Prostate gland (tissue), 2 donors: ENCODE data around the gene PRSS21. TPM values are rescaled to one million over a fixed set of nuclear protein-coding genes. Genes with fewer than 3 reads are reported as not detected.

Experiments used
- DNase-seq: peaks from one replicate; pipeline ENCODE4 v3.0.0-alpha.2; 2019; ENCODE audit warnings: low spot score
- H3K27ac ChIP-seq, 2 donors: fragments of 200-600 bp; sonication (generic); 2 replicates each; pipeline ENCODE4 v1.5.1; 2017 to 2019
- H3K27me3 ChIP-seq: fragments of 200-600 bp; sonication (generic); replicated peaks from 2 replicates; pipeline ENCODE4 v1.5.1; 2019; ENCODE audit not compliant: insufficient read depth
- H3K36me3 ChIP-seq, 2 donors: fragments of 200-600 bp; sonication (generic); 1 replicate in 1 of 2; 2 replicates in 1 of 2; pipeline versions ENCODE4 v1.5.1 to v1.8.1; 2017 to 2019
- H3K4me1 ChIP-seq: fragments of 200-600 bp; sonication (generic); replicated peaks from 2 replicates; pipeline ENCODE4 v1.5.1; 2019
- H3K4me3 ChIP-seq, 2 donors: fragments of 200-600 bp; sonication (generic); 2 replicates each; pipeline ENCODE4 v1.5.1; 2017 to 2019
- H3K9me3 ChIP-seq: fragments of 200-600 bp; sonication (generic); 2 replicates; pipeline ENCODE4 v1.5.1; 2017
- POLR2A ChIP-seq: fragments of 450-650 bp; IDR thresholded peaks from one replicate; pipeline ENCODE4 v1.6.1; 2016; ENCODE audit warnings: antibody characterized with exemption, mild to moderate bottlenecking
- POLR2AphosphoS5 ChIP-seq: sonication (generic); formaldehyde crosslinking; IDR thresholded peaks from one replicate; pipeline ENCODE4 v1.6.1; 2017; ENCODE audit warnings: antibody characterized with exemption
- WGBS: methylation state at CpG from one replicate; pipeline ENCODE4 v1.1.5; 2018; 5-methylcytosine and 5-hydroxymethylcytosine counted together
- intact Hi-C: fragments of 100-400 bp; cut with DNase I; formaldehyde crosslinking; loops from one replicate; pipeline ENCODE4 v1.14.2; 2022
- total RNA-seq, 2 donors: library from RNA; depleted of rRNA; stranded (reverse); fragments of >200 nt; gene quantifications; one replicate each; pipeline ENCODE4 v1.1.0, GENCODE V29; 2016
- TF ChIP-seq, protein P1 (sequence below), 4 experiments: fragments of 200-600 bp in 2 of 4; fragments of 450-650 bp in 2 of 4; sonication (generic) in 2 of 4; IDR thresholded peaks; 1 replicate in 3 of 4; 2 replicates in 1 of 4; pipeline ENCODE4 v1.5.1; 2016 to 2019; ENCODE audit warnings: antibody characterized with exemption in 4 of 4, mild to moderate bottlenecking in 2 of 4, moderate library complexity in 2 of 4

PRSS21 gene
- total RNA-seq, 2 donors from 2014 or later = 33.5 to 50.6 TPM

DNA sequence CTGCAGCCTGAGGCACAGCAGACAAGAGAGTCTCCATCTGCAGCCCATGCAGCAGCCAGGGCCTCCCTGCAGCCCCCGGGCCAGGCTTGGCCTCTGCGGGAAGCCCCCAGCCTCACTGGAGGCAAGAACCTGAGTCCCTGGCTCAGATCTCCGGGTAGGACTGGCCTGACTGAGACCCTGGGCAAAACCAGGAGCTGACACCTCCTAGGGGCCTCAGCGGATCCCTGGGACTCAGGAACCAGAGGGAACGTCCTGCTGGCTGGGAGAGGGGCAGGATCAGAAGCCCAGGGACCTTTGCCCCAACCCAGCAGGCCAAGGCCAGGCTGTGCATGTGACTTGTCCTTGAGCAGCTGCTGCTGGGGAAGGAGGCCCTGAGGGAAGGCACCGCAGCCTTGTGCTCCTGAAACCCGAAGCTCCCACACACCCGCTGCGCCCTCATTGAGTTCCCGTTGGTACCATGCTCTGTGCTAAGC lies 1.7 kb upstream of the PRSS21 start:
- Histone ChIP-seq H3K4me3 (no peak overlapping the region), H3K36me3 (no peaks in the 10 kb centered on the region), H3K9me3 (no peaks in the 10 kb centered on the region), H3K27ac (no peak overlapping the region), H3K27me3 (no peaks in the 10 kb centered on the region), H3K4me1 (no peaks in the 10 kb centered on the region)
- TF ChIP-seq POLR2AphosphoS5 (no peak), POLR2A (no peak)
- TF ChIP-seq, protein P1, sequence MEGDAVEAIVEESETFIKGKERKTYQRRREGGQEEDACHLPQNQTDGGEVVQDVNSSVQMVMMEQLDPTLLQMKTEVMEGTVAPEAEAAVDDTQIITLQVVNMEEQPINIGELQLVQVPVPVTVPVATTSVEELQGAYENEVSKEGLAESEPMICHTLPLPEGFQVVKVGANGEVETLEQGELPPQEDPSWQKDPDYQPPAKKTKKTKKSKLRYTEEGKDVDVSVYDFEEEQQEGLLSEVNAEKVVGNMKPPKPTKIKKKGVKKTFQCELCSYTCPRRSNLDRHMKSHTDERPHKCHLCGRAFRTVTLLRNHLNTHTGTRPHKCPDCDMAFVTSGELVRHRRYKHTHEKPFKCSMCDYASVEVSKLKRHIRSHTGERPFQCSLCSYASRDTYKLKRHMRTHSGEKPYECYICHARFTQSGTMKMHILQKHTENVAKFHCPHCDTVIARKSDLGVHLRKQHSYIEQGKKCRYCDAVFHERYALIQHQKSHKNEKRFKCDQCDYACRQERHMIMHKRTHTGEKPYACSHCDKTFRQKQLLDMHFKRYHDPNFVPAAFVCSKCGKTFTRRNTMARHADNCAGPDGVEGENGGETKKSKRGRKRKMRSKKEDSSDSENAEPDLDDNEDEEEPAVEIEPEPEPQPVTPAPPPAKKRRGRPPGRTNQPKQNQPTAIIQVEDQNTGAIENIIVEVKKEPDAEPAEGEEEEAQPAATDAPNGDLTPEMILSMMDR (IDR thresholded peaks at IDR 0.05) = no peak
- WGBS = 77% methylated on average over 10 of the region's 10 CpGs
- no peak for DNase-seq
- intact Hi-C loops = no loop called here

DNA sequence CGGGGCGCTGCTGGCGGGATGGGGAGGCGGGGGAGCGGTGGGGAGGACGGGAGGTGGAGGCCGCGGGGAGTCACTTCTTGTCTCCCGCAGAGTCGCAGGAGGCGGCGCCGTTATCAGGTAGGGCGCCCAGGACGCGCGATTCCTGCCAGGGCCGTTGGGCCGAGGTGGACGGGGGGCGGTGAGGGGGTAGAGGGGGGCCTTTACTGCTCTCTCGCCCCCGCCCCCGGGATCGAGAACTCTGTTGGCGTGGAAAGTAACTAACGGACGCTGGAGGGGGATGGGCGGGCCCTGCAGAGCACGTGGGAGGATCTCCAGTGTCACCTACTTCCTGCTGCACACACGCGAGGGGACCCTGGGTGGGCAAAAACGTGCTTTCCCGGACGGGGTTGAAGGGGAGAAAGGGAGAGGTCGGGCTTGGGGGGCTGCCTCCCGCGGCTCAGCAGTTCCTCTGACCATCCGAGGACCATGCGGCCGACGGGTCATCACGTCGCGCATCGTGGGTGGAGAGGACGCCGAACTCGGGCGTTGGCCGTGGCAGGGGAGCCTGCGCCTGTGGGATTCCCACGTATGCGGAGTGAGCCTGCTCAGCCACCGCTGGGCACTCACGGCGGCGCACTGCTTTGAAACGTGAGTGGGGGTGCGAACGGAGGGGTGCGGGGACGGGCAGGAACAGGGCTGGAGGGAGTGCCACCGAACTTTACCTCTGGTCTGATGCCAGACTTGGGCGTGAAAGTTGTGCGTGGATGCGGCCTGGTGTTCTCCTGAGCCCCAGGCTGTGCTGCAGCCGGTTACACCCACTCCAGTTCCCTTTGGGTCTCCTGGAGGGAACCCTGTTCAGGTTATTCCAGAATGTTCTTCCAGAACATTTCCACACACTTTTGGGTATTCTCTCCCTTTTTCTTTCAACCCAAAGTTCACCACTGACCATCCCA lies 569 bp downstream of the PRSS21 start:
- Histone ChIP-seq H3K27ac (no peak overlapping the region), H3K27me3 (no peaks in the 10 kb centered on the region), H3K9me3 (no peaks in the 10 kb centered on the region), H3K4me3 (peak overlapping the region in 1 of 2 donors; percentile 13), H3K4me1 (no peaks in the 10 kb centered on the region), H3K36me3 (no peaks in the 10 kb centered on the region)
- 80% methylated on average over 67 of the region's 68 CpGs for WGBS
- intact Hi-C loops = no loop called here
- no peak for DNase-seq
- no peak for TF ChIP-seq POLR2A
- no peak for TF ChIP-seq POLR2AphosphoS5
- TF ChIP-seq, protein P1 (IDR thresholded peaks at IDR 0.05) = no peak

DNA sequence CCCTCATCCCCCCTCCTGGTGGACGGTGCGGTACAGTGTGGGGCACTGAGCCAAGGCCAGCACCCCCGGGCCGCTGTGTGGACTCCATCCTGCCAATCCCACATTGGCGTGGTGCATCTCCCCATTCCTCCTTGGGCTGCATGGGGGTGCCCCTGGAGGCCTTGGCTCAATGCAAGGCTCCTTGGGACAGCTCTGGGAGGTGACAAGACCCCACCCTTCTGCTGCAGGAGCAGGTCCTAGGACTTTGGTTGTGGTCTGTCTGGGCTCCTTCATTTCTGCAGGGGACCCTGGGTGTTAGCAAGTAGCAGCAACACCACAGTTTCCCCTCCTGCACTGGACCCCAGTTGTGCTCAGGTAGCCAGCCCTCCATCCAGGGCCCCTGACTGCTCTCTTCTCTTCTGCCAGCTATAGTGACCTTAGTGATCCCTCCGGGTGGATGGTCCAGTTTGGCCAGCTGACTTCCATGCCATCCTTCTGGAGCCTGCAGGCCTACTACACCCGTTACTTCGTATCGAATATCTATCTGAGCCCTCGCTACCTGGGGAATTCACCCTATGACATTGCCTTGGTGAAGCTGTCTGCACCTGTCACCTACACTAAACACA lies 1.3 kb downstream of the PRSS21 start:
- no peaks in the 10 kb centered on the region for H3K27me3 ChIP-seq
- no peaks in the 10 kb centered on the region for H3K9me3 ChIP-seq
- 85% methylated on average over 10 of the region's 10 CpGs for WGBS
- no peaks in the 10 kb centered on the region for H3K36me3 ChIP-seq
- no peaks in the 10 kb centered on the region for H3K4me1 ChIP-seq
- DNase-seq = no peak
- TF ChIP-seq POLR2AphosphoS5 (no peak), POLR2A (no peak)
- TF ChIP-seq, protein P1 (IDR thresholded peaks at IDR 0.05) = no peak
- no peak overlapping the region for H3K27ac ChIP-seq
- intact Hi-C loops = no loop called here
- no peak overlapping the region for H3K4me3 ChIP-seq

DNA sequence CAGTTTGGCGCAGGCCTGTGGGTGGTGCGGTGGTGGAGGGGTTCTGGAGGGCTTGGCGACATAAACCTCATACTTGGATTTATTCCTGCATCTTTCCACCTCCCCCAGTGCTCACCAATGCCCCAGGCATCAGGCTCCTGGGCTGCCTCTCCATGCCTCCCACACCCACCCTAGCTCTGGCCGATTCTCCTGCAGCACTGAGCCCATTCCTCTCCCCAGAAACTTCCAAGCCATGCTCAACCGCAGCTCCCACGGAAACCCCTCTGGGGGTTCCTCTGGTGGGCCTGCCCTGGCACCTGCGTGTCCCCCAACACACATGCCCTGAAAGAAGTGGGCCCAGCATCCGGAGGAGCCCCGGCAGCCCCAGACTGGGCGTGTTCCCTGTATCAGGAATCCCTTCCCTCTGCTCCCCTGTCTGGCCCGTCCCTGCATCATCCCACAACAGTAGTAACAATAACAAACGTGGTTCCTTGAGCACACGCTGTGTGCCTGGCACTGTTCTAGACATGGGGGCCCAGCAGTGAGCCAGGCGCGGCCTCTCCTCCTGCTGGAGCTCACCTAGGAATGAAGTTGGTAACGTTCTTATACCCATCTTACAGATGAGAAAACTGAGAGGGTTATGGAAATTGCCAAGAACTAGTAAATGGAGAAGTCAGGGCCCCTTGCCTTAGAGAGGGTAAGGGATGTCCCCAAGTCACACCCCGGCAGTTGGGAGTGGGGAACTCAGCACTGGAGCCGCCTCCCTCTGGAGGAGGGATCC lies 2.3 kb downstream of the PRSS21 start:
- Histone ChIP-seq H3K4me3 (no peak overlapping the region), H3K27me3 (no peaks in the 10 kb centered on the region), H3K4me1 (no peaks in the 10 kb centered on the region), H3K36me3 (no peaks in the 10 kb centered on the region), H3K27ac (no peak overlapping the region), H3K9me3 (no peaks in the 10 kb centered on the region)
- no peak for DNase-seq
- TF ChIP-seq POLR2AphosphoS5 (no peak), POLR2A (no peak)
- TF ChIP-seq, protein P1 (IDR thresholded peaks at IDR 0.05) = no peak
- 85% methylated on average over 18 of the region's 18 CpGs for WGBS
- intact Hi-C loops = no loop called here
